Renal cortical epithelial cell (primary cell): Measurements from ENCODE around the gene SOWAHC. TPM values are rescaled to one million over a fixed set of nuclear protein-coding genes. Genes with fewer than 3 reads are reported as not detected.

Experiments
- DNase-seq: peaks from one replicate; pipeline ENCODE4 v3.0.0-alpha.2; 2011; ENCODE audit warnings: low read depth
- total RNA-seq: library from RNA; depleted of rRNA; stranded (reverse); fragments of >200 nt; gene quantifications from 2 replicates; pipeline ENCODE4 v1.2.3, GENCODE V29; 2014

SOWAHC gene
- total RNA-seq, 1 donor from 2014 or later = 20.7 TPM

GRCh38 chr2:109644571-109645275 is 30.6 kb downstream of the SOWAHC start:
- DNase-seq = peak; percentile 43

- DNase-seq = no peak
These were observed 31.4 kb downstream of the SOWAHC start for GRCh38 chr2:109645412-109646184.

GRCh38 chr2:109646961-109647360 is 32.8 kb downstream of the SOWAHC start:
- DNase-seq = no peak

DNA sequence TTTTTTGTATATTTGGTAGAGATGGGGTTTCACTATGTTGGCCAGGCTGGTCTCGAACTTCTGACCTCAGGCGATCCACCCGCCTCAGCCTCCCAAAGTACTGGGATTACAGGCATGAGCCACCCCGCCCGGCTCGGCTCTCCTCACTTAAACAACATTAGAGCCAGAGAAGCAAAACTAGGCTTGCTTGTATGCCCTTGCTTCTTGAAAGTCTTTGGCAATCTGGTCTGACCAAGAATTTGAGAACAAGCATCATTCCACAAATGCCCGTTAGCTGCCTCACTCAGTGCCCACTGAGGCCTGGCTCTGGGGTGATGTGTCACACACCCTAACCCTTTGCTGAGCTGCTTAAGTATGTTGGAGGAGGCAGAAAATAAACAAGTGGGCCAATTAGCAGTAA is 33.5 kb downstream of the SOWAHC start:
- peak; percentile 81 for DNase-seq

DNA sequence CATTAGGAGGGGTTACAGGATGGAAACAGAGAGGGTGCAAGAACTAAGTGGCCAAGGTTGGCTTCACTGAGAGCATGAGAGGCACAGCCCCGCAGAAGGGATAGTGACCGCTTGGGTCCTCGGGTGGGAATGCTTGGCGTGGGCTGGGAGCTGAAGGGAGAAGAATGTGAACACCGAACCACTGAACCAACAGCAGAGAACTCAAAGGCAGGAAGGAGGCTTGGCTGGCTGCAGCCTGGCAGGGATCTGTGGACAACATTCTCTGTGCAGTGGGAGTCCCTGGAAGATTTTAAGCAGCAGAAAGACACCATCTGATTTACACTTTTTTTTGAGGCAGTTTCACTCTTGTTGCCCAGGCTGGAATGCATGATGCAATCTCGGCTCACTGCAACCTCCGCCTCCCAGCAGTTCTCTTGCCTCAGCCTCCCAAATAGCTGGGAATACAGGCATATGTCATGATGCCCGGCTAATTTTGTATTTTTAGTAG is 33.9 kb downstream of the SOWAHC start:
- no peak for DNase-seq

DNA sequence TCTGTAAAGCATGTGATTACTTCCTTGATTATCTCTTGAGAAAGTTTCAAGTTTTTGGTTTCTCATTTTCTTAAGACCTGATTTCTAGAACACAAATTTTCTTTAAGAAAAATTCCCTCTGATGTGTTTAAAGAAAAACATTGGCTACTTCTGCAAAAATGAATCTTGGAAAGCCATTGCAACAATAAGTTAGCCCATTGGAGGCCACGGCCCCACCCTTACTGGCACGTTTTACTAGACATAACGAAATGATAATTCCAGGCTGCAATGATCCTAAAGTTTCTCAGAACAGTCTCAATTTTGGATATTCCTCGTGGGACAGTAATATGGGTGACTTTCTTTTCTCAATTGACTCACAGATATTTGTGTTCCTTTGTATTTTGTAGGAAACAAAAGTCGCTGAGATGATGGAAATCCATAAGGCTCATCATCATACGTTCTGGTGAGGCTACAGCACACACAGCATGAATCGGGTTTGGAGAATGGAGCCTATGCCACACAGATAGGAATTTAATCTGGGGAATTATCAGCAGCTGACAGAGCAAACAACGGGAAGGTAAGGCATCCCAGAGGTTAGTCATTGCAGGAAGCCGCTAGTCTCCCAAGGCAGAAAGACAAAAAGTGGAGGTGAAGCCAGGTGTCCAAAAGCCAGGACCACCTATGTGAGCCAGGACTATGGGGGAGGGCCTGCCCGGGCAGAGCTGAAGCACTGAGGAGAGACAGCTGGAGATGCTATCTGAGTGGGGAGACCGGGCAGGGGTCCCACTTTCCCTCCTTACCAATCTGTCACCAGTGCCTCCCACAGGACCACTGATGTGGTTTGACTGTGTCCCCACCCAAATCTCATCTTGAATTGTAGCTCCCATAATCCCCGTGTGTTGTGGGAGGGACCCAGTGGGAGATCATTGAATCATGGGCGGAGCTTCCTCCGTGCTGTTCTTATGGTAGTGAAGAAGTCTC is 35.9 kb downstream of the SOWAHC start:
- no peak for DNase-seq

DNA sequence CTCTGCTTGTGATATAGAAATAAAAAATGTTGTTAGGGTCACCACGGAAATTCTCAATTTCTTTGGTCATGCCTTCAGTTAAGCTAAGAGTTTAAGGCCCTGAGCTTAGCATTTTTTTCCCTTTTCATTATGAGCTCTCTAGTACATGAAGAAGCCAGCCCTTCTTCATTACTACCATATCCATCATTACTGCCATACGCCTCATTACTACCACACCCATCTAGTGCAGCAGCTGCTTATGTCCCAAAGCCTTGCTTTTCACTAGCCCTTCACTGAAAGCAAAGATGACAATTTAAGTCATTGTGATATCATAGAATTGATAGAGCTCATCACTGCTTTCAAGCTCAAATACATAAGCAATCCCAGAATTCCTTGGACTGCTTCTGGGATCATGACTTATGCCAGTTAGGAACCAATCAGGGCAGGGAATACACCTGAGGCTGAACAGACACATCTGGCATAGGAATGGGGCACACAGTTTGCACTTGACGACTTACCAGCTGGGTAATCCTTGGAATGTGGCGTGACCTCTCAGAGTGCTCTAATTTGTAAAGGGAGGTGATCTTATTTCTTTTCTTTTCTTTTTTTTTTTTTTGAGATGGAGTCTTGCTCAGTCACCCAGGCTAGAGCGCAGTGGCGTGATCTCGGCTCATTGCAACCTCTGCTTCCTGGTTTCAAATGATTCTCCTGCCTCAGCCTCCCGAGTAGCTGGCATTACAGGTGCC is 40.3 kb downstream of the SOWAHC start:
- DNase-seq = no peak

GRCh38 chr2:109655287-109655686 is 41.1 kb downstream of the SOWAHC start:
- no peak for DNase-seq

GRCh38 chr2:109659396-109660045 is 45.4 kb downstream of the SOWAHC start:
- no peak for DNase-seq

DNA sequence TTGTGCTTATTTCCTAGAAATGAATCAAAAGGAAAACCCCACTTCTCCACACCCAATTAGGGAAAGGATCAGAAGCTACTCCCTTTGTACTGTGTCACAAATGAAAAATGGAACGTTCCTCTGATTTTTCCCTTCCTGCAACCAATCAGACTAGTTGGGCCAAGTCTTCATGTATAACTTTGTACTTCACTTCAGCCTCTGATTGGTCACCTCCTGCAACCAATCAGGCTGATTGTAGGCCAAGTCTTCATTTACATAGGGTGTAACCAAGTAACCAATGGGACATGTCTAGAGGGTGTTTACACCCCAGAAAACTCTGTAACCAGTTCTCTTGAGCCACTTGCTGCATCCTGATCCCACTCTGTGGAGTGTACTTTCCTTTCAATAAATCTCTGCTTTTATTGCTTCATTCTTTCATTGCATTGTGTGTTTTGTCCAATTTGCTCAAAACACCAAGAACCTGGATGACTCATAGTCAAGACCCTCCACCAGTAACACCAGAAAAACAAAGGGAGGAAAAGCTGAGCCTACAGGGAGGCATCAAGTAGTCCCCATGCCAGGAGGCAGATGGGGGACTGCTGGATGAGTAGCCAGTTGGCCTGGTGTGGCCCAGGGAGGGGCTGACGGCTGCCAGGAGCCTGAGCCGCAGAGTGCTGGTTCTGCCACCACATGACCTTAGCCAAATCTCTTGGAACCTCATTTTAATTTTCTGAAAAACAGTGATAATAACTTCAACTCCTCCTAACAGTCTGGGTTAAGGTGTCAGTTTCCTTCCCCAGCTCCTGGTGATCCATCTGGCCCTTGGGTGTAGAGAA is 46.1 kb downstream of the SOWAHC start:
- no peak for DNase-seq

- DNase-seq = no peak
These were observed 48.7 kb downstream of the SOWAHC start for GRCh38 chr2:109662889-109663288.

GRCh38 chr2:109663721-109664120 is 49.6 kb downstream of the SOWAHC start:
- peak; percentile 30 for DNase-seq

GRCh38 chr2:109666466-109666865 is 52.3 kb downstream of the SOWAHC start:
- no peak for DNase-seq

Other genes starting within 250 kb of the SOWAHC start
- gene SEPTIN10, start 398 bp upstream of the SOWAHC start, total RNA-seq = 95.7 and 122 TPM in 2 replicates
- 13.0 and 40.7 TPM in 2 replicates for gene RGPD5, start 179.9 kb downstream of the SOWAHC start, total RNA-seq